Muscle layer of duodenum (tissue), 2 donors: ENCODE data around the gene SLC26A3.
A peak's percentile ranks its signal among the peaks of the same experiment; 100 is the strongest.
"Not testable (repeated sequence)": the region's sequence is repeated elsewhere in the genome, so short reads cannot be mapped to it uniquely, and the experiment has no call there.

Experiments
- H3K27ac ChIP-seq: one replicate; pipeline ENCODE4 v1.7.0; 2013; ENCODE audit warnings: mild to moderate bottlenecking, low read length
- H3K27me3 ChIP-seq: one replicate; pipeline ENCODE4 v1.7.0; 2013; ENCODE audit warnings: low read depth, mild to moderate bottlenecking, control low read depth, low read length
- H3K36me3 ChIP-seq, 2 donors: one replicate each; pipeline ENCODE4 v1.7.0; 2013; ENCODE audit warnings: low read length in 2 of 2, control low read depth in 1 of 2, mild to moderate bottlenecking in 1 of 2; ENCODE audit not compliant: insufficient read depth in 2 of 2, control insufficient read depth in 1 of 2
- H3K4me1 ChIP-seq, 2 donors: one replicate each; pipeline ENCODE4 v1.7.0; 2013; ENCODE audit warnings: low read length in 2 of 2, mild to moderate bottlenecking in 2 of 2, control low read depth in 1 of 2, moderate library complexity in 1 of 2; ENCODE audit not compliant: insufficient read depth in 2 of 2, control insufficient read depth in 1 of 2
- H3K4me3 ChIP-seq, 2 donors: one replicate each; pipeline ENCODE4 v1.7.0; 2013; ENCODE audit warnings: low read length in 2 of 2, low read depth in 1 of 2, mild to moderate bottlenecking in 1 of 2
- H3K9me3 ChIP-seq, 2 donors: one replicate each; pipeline ENCODE4 v1.7.0; 2013; ENCODE audit warnings: low read length in 2 of 2, control low read depth in 1 of 2, mild to moderate bottlenecking in 1 of 2; ENCODE audit not compliant: control insufficient read depth in 1 of 2
- donor health status: healthy.

The SLC26A3 gene

GRCh38 chr7:107803009-107803610 lies at the start of gene SLC26A3:
TSS of gene SLC26A3 (minus strand) at chr7:107803223. CDS start at chr7:107794509, 8,714 bp downstream.
- Histone ChIP-seq H3K4me3 (peak within 1 kb of the TSS in 1 of 2 donors; percentile 14), H3K27me3 (no peaks in the 10 kb centered on the region), H3K27ac (no peak within 1 kb of the TSS), H3K4me1 (peaks cover 0 to 3% of the 10 kb centered on the region in 2 donors), H3K9me3 (no peaks in the 10 kb centered on the region), H3K36me3 (no peaks in the 10 kb centered on the region)

- Histone ChIP-seq H3K27me3 (no peaks in the 10 kb centered on the region), H3K4me1 (no peaks in the 10 kb centered on the region), H3K27ac (peak overlapping the region; percentile 8), H3K4me3 (no peak overlapping the region), H3K36me3 (no peaks in the 10 kb centered on the region), H3K9me3 (no peaks in the 10 kb centered on the region)
Observed at GRCh38 chr7:107850643-107851042, 47.6 kb upstream of the SLC26A3 start.

- peak overlapping the region; percentile 8 for H3K27ac ChIP-seq
- no peak overlapping the region for H3K4me3 ChIP-seq
- H3K9me3 ChIP-seq, result no peaks in the 10 kb centered on the region
- no peaks in the 10 kb centered on the region for H3K36me3 ChIP-seq
- H3K27me3 ChIP-seq, result no peaks in the 10 kb centered on the region
- no peaks in the 10 kb centered on the region for H3K4me1 ChIP-seq
Observed at GRCh38 chr7:107850216-107850615, 47.2 kb upstream of the SLC26A3 start.

- not testable (repeated sequence) for H3K36me3 ChIP-seq, H3K27me3 ChIP-seq, H3K27ac ChIP-seq, H3K4me1 ChIP-seq, H3K4me3 ChIP-seq, H3K9me3 ChIP-seq
Observed at GRCh38 chr7:107848211-107848610, 45.2 kb upstream of the SLC26A3 start.

- H3K27me3 ChIP-seq, H3K36me3 ChIP-seq, H3K9me3 ChIP-seq, H3K4me3 ChIP-seq, H3K4me1 ChIP-seq, H3K27ac ChIP-seq: not testable (repeated sequence)
Observed at GRCh38 chr7:107847836-107848175, 44.8 kb upstream of the SLC26A3 start.

- no peaks in the 10 kb centered on the region for H3K36me3 ChIP-seq
- H3K4me3 ChIP-seq, result no peak overlapping the region
- no peak overlapping the region for H3K27ac ChIP-seq
- H3K4me1 ChIP-seq, result no peaks in the 10 kb centered on the region
- no peaks in the 10 kb centered on the region for H3K9me3 ChIP-seq
- no peaks in the 10 kb centered on the region for H3K27me3 ChIP-seq
Observed at GRCh38 chr7:107847168-107847835, 44.3 kb upstream of the SLC26A3 start.

- Histone ChIP-seq H3K9me3 (no peaks in the 10 kb centered on the region), H3K36me3 (no peaks in the 10 kb centered on the region), H3K27ac (no peak overlapping the region), H3K4me1 (no peaks in the 10 kb centered on the region), H3K4me3 (no peak overlapping the region), H3K27me3 (no peaks in the 10 kb centered on the region)
Observed at GRCh38 chr7:107846324-107846723, 43.3 kb upstream of the SLC26A3 start.

- Histone ChIP-seq H3K4me3 (no peak overlapping the region), H3K27me3 (no peaks in the 10 kb centered on the region), H3K9me3 (no peaks in the 10 kb centered on the region), H3K4me1 (no peaks in the 10 kb centered on the region), H3K36me3 (no peaks in the 10 kb centered on the region), H3K27ac (no peak overlapping the region)
Observed at GRCh38 chr7:107843184-107843583, 40.2 kb upstream of the SLC26A3 start.

- no peaks in the 10 kb centered on the region for H3K36me3 ChIP-seq
- no peaks in the 10 kb centered on the region for H3K9me3 ChIP-seq
- no peak overlapping the region for H3K27ac ChIP-seq
- H3K4me3 ChIP-seq, result no peak overlapping the region
- H3K27me3 ChIP-seq, result no peaks in the 10 kb centered on the region
- no peaks in the 10 kb centered on the region for H3K4me1 ChIP-seq
Observed at GRCh38 chr7:107842213-107842612, 39.2 kb upstream of the SLC26A3 start.

GRCh38 chr7:107838816-107839565 lies 36.0 kb upstream of the SLC26A3 start:
- Histone ChIP-seq H3K4me1 (no peaks in the 10 kb centered on the region), H3K27me3 (no peaks in the 10 kb centered on the region), H3K9me3 (no peaks in the 10 kb centered on the region), H3K4me3 (no peak overlapping the region), H3K27ac (no peak overlapping the region), H3K36me3 (no peaks in the 10 kb centered on the region)

GRCh38 chr7:107838024-107838601 lies 35.1 kb upstream of the SLC26A3 start:
- H3K9me3 ChIP-seq, result no peaks in the 10 kb centered on the region
- H3K27ac ChIP-seq, result no peak overlapping the region
- no peaks in the 10 kb centered on the region for H3K4me1 ChIP-seq
- H3K4me3 ChIP-seq, result no peak overlapping the region
- H3K27me3 ChIP-seq, result no peaks in the 10 kb centered on the region
- no peaks in the 10 kb centered on the region for H3K36me3 ChIP-seq
